Spleen (tissue), 7 donors: Measurements from ENCODE around the gene AMN1.

Source experiments
- POLR2A ChIP-seq, 3 donors: fragments of 450-650 bp; IDR thresholded peaks; one replicate each; pipeline ENCODE4 v1.5.1; 2017; ENCODE audit warnings: antibody characterized with exemption in 3 of 3, mild to moderate bottlenecking in 1 of 3
- POLR2AphosphoS5 ChIP-seq, 3 donors: sonication (generic); formaldehyde crosslinking; IDR thresholded peaks; one replicate each; pipeline ENCODE4 v1.5.1; 2017; ENCODE audit warnings: antibody characterized with exemption in 3 of 3
- TF ChIP-seq, protein P1 (sequence below), 11 experiments: fragments of 200-600 bp in 7 of 11; fragments of 450-650 bp in 4 of 11; sonication (generic) in 4 of 11; IDR thresholded peaks in 8 of 11; conservative IDR thresholded peaks in 3 of 11; 1 replicate in 7 of 11; 2 replicates in 4 of 11; pipeline versions ENCODE4 v1.4.0 to v1.8.0; 2016 to 2021; ENCODE audit warnings: antibody characterized with exemption in 11 of 11, inconsistent platforms in 4 of 11, mild to moderate bottlenecking in 1 of 11
- donor health status: DM: no; HTN: no; CAD: no; lungs with moderate emphysema.
- donor health status: DM: no; HTN: no; CAD: no.
- donor health status: DM: no; HTN: no; CAD: no.

DNA sequence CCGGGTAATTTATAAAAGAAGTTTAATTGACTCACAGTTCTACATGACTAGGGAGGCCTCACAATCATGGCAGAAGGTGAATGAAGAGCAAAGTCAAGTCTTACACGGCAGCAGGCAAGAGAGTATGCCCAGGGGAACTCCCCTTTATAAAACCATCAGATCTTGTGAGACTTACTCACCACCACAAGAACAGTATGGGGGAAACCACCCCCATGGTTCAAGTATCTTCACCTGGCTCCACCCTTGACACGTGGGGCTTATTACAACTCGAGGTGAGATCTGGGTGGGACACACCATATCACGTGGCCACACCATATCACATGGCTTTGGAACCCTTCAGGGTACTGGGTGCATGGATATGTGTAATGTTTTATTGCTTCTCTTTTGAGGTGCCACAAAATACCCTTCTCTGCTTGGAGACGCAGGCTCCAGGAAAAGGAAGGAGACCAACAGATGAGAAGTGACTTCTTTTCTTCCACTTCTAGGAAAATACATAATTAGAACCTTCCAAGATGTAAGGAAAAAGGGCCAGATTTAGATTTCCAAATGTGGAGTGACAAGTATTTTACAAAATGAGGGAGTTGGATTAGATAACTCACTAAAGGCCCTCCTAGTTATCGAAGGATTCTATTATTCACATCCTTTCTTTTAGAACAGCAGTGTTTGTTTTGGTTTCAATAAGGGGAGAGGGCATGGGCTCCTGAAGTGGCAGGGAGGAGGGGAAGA, 102.4 kb downstream of the AMN1 start:
- TF ChIP-seq, protein P1, sequence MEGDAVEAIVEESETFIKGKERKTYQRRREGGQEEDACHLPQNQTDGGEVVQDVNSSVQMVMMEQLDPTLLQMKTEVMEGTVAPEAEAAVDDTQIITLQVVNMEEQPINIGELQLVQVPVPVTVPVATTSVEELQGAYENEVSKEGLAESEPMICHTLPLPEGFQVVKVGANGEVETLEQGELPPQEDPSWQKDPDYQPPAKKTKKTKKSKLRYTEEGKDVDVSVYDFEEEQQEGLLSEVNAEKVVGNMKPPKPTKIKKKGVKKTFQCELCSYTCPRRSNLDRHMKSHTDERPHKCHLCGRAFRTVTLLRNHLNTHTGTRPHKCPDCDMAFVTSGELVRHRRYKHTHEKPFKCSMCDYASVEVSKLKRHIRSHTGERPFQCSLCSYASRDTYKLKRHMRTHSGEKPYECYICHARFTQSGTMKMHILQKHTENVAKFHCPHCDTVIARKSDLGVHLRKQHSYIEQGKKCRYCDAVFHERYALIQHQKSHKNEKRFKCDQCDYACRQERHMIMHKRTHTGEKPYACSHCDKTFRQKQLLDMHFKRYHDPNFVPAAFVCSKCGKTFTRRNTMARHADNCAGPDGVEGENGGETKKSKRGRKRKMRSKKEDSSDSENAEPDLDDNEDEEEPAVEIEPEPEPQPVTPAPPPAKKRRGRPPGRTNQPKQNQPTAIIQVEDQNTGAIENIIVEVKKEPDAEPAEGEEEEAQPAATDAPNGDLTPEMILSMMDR (IDR thresholded peaks at IDR 0.05 in 8 of 11, conservative IDR thresholded peaks at IDR 0.05 in 3 of 11): no peak
- TF ChIP-seq POLR2A (IDR thresholded peaks at IDR 0.05) (no peak), POLR2AphosphoS5 (IDR thresholded peaks at IDR 0.05) (no peak)
